ENCODE measurements around the gene AMT.
"Not testable (repeated sequence)": the region's sequence is repeated elsewhere in the genome, so short reads cannot be mapped to it uniquely, and the experiment has no call there.

Gene AMT

DNA sequence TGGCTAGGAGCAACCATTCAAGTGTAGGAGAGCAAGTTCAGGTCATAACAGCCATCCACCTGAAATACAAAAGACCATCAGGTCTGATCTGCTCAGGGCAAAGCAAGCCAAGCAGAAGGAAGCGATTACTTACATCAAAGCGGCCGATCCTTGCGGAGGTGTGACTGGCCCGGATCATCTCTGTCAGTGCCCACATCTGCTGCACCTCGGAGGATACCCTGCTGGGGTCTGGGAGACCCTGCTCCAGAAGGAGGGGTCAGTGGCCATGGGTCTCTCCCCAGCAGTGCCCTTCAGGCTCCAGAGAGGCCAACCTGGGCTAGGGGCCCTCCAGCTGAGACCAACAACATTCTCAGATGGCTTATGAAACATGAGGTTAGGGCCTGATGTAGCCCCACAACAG, 2.5 kb upstream of the AMT start:
- no peak for FAIRE-seq

DNA sequence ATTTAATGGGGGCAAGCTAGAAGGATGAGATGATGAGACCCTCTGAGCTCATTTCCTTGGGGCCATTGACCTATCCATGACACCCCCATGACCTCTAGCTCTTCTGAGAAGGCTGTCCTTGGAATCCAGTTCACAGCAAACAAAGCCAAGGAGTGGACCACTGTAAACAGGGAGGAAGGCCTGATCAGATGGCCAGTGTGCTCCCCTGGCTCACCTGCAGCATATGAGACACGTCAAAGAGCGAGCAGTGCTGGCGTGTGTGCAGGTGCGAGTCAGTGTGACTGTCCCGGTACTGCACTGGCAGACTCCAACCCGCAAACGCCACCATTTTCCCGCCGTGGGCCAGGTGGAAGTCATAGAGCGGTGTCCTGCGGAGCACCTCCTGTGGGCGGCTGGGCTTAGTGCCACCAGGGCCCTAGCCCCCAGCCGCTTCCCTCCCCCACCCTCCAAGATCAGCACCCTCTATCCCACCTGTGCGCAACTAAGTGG, 339 bp downstream of the AMT start:
- FAIRE-seq: no peak

DNA sequence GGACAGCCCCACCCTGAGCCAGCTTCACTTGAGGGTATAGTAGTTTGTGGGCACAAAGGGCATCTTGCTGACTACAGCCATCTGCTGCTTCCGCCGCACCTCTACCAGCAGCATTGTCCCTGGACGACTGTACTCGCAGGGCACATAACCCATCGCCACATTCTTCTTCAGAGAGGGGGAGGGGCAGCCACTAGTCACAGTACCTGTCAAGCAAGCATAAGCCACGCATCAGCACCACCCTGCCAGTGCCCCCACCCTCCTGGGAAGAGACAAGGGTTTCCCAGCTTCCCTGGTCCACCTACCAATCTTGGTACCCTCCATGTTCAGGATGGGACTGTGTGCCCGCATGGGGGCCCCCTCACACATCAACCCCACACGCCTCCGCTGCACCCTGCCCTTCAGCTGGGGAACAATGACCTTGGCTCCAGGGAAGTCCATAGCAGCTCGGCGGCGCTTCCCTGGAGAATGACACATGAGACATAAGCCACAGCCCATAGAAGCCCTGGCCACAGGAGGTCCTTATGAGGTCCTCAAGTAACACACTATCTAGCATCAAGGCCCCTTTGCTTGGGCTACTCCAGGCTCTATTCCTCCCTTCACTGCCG, 4.7 kb downstream of the AMT start:
- FAIRE-seq: no peak

DNA sequence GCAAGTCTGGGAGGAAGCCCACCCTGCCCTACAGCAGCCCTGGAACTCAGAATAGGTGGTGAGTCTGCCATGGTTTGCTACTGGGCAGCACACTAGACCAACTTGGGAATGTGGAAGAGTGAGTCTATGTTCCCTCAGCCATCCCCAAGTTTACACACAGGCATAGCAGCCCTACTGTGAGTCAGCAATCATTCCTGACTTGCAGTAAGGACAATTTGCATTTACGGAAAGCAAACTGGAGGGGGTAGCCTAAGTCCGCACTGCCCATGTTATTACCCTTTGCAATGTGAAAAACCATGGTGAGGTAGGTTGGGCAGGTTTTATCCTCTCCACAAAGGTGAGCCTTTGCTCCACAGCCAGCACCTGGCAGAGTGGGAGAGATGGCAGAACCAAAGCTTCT, 5.4 kb downstream of the AMT start:
- no peak for FAIRE-seq

DNA sequence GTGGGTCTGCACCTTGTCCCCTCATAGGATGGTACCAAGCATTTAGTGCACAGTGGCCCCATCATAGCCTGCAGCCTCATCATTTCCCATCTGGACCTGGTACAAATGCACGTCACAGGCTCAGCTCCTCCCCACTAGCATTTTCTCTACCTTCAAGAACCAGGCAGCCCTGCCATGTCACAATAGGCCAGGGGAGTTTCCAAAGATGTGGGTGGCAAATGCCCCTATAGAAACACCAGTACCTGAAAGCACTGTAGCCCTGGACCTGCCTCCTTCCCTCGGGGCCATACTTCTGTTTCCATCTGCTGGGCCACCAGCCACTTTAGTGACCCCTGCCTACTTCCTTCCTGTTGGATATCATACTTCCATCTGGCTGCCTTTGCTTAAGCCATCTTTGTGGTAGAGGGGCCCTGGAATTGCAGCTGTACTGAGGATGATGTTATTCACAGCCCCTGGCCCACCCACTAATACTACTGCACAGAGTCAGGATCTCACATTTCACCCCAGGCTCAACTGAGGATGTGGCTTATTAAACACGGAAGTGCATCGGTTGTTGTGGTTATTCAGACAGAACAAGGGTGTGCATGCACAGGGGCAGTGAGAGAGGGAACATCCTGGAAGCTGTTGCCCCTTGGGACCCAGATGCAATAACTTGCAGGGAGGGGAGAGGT, 6.2 kb downstream of the AMT start:
- FAIRE-seq: no peak

DNA sequence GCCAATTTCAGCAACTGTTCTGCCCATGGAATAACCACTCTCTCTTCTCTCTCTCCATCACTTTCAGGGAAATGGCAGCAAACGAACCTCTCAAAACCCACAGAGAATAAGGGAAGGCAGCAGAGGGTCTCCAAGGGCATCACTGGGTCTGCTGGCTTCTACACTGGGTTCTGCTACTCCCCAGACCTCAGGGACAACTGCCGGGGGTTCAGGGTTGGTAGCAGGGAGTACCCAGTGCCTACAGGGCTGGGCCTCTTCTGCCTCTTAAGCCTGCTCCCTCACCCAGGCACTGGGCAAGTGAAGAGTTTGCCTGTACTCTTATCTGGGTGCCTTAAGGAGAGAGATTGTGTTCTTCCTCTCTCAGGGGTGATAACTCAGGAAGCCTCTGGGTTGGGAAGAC, 7.5 kb downstream of the AMT start:
- FAIRE-seq: no peak

DNA sequence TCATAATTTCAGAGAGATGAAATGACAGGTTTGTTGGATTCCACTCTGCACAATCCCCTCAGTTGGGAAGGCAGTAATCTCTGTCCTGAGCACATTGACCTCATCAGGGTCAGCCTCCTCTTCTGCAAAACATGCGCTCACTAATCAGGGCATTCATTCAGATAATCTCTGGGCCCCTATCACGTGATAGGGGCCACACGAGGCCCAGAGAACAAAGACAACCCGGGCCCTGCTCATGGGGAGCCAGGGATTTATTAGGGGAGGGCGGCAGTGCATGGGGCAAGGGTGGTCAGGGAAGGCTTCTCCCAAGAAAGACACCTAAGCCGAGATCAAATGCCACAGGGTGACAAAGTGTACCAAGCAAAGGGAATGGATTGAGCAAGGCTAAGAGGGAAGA, 8.9 kb downstream of the AMT start:
- no peak for FAIRE-seq

DNA sequence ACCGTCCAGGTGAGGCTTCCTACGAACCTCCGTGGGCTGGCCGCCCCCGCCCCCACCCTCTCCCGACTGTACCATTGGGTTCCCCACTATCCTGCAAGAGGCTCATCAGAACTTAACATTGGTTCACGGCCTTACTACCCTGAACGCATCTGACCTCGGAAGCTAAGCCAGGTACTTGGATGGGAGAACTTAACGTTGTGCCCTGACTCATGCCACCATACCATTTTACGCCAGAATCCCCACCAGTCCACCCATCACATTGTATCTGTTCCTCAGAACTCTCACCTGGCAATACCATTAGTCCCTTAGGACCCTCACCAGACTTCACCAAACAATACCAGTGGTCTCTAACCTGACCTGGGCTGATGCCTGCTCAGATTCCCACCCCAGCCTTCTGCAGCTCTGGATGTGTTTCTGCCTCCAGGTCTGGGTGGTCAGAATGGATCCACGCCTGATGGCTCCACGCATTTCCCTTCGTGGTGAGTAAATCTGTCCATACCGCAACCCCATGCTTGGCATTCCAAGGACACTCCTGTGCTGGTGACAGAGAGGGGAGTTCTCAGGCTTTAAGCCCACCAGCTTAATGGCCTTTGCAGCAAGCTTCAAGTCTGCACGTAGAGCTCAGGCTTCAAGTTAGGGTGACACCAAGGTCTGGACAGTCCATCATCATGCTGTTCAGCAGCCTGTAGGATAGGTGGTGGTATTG, 9.5 kb downstream of the AMT start:
- FAIRE-seq: no peak

DNA sequence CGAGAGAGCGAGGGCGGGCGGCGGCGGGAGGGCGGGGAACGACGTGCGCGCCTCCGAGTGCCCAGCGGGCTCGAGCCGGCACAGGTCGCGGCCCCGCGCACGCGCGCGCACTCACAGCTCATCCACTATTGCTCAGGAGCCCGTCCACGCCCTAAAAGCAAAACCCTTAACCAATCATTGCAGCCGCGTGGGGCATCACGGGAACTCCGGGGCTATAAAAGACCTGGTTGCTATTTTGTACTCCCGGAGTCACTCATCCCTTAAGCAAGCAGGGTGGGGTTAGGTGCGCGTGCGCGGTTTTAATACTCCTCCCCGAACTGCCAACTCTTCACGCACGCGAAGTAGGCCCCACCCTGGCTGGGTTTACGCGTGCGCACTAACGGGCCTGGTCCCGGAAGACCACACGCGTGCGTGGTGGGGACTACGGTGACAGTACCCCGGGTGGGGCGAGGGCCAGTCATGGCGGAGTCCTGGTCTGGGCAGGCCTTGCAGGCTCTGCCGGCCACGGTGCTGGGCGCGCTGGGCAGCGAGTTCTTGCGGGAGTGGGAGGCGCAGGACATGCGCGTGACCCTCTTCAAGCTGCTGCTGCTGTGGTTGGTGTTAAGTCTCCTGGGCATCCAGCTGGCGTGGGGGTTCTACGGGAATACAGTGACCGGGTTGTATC, 10.2 kb downstream of the AMT start, which contains the start of the genes RHOA and TCTA:
RHOA (minus strand) TSS at position 9 of the 664 bp plus-strand sequence. CDS start 36,387 bp downstream, outside the sequence.
TCTA (plus strand) TSS at position 456 of the 664 bp plus-strand sequence; CDS start at position 460, 4 bp downstream.
- FAIRE-seq: peak; percentile 95

DNA sequence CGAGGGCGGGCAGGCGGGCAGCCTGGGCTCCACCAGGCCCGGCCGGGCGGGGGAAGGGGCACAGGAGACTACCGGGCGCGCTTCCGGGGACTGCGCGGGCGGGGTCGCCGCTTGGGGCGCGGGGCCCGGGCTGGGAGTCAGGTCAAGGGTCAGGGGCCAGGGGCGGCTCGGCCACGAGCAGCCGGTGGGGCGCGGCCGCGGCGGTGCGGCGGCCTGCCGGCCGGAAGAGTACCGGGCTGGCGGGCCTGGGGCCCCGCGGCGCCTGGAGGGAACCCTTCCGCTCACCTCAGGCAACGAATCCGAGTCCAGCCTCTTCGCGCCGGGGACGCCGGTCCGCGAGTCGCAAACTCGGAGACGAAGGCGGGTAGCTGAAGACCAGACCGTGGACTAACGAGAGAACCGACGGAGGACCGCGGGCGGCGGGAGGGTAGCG, 10.7 kb downstream of the AMT start:
- no peak for FAIRE-seq

DNA sequence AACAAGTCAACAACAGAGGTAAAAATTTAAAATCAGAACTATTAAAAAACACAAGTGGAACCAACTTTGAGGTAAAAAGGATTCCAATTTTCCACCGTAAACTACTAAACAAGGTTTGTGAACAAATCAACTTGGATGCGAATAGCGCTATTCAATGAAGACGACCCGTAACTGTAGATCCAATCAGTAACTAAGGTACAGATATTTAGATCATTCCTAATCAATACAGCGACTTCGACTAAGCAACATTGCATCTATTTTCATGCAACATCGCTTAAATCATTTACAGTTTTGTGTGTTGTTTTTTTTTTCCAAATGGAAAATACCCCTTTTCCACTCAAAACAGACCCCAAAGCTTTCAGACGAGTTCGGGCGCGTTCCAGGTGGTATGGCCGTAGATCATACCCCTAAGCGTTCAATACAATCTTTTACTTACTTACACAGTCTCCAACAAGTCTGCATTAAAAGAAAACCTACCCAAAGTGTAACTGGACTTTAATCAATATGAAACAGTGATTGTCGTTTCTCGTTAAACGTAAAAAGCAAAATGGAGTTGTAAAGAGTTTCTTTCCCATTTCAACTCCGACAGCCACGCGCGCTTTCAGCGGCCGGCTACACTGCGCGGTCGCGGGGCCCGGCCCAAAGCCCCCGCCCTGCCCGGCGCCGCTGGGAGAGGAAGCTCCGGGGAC, 11.3 kb downstream of the AMT start:
- no peak for FAIRE-seq

DNA sequence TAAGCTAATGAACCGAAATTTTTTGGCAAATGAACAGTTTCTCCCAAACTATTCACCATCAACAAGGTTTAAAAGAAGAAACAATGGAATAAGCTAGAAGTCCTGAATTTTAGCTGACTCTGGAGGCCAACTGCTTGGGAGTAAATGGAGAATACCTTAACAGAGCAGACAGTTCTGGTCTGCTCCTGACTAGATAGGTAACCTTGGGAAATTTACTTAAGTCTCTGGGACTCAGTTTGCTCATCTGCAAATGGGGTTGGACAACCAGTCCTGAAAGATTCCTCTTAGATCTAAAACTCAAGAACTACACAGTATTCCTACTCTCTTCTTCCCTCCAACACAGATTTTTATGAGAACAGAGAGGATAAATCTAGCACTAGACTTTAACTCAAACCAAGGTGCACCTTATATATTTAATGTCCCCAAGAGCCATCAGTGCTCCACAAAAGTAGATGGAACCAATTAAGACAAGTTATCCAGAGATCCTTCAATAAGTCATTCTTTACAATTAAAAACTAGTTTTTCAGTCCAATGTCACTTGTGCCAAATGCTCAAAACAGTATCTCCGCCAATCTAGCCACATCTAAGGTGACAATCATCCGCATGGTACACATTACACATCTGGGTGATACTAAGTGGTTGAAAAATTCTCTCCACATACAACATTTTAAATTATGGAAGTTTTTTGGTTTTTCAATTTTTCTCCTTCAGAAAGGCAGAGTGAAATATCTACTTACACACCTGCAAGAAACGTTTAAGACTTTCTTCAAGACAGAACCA, 12.0 kb downstream of the AMT start:
- no peak for FAIRE-seq

DNA sequence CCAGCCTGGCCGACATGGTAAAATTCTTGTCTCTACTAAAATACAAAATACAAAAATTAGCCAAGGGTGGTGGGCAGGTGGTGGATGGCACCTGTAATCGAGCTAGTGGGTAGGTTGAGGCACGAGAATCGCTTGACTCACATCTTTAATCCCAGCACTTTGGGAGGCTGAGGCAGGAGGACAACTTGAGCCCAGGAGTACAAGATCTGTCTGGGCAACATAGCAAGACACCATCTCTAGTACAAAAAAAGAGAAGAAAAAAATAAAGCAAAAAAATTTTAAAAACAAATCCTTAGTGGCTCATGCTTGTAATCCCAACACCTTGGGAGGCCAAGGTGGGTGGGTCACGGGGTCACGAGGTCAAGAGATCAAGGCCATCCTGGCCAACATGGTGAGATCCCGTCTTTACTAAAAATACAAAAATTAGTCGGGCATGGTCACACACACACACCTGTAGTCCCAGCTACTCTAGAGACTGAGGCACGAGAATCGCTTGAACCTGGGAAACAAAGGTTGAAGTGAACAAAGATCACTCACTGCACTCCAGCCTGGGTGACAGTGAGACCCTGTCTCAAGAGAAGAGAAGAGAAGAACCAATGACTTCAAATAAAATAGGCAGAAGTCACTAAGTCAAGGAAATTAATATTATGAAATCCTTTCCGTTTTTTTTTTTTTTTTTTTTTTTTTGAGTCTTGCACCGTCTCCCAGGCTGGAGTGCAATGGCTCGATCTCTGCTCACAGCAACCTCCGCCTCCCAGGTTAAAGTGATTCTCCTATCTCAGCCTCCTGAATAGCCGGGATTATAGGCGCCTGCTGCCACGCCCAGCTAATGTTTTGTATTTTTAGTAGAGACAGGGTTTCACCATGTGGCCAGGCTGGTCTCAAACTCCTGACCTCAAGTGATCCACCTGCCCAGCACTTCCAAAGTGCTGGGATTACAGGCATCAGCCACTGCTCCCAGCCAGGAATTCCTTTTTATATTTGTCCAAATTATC, 15.4 kb downstream of the AMT start:
- FAIRE-seq: no peak

DNA sequence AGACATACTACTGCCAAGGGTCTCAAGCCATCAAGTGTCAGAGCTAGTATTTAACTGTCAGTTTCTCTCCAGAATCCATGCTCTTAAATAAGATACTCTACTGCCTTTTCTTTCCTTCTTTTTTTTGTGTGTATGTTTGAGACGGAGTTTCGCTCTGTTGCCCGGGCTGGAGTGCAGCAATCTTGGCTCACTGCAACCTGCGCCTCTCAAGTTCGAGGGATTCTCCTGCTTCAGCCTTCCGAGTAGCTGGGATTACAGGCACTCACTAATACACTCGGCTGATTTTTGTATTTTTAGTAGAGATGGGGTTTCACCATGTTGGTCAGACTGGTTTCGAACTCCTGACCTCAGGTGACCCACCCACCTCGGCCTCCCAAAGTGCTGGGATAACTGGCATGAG, 16.7 kb downstream of the AMT start:
- FAIRE-seq: not testable (repeated sequence)

DNA sequence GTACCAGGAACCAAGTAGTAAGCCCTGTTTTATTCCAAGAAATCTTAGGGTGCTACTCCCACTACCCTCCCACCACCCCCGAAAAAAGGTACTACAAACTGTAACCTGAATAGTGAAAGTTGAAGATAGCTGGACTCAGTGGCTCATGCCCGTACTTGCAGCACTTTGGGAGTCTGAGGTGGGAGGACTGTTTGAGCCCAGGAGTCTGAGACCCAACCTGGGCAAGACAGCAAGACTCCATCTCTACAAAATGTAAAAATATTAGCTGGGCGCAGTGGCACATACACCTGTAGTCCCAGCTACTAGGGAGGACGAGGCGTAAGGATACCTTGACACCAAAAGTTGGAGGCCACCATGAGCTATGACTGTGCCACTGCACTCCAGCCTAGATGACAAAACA, 18.4 kb downstream of the AMT start:
- FAIRE-seq: no peak

DNA sequence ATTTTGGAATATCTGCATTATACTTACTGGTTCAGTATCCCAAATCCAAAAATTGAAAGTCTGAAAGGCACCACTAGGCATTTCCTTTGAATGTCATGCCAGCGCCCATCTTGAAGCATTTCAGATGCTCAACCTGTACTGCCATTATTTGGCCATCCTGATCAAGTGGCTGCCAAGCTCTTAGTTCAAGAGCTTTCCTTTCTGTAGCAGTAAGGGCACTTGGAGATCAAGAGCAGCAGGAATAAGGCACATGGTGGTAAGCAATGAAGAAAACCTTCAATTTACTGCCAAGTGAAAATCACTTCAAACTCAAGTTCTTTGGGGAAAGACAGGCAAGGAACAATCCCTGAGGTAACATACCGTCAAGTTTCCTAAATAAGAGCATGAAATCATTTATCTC, 20.5 kb downstream of the AMT start:
- no peak for FAIRE-seq

DNA sequence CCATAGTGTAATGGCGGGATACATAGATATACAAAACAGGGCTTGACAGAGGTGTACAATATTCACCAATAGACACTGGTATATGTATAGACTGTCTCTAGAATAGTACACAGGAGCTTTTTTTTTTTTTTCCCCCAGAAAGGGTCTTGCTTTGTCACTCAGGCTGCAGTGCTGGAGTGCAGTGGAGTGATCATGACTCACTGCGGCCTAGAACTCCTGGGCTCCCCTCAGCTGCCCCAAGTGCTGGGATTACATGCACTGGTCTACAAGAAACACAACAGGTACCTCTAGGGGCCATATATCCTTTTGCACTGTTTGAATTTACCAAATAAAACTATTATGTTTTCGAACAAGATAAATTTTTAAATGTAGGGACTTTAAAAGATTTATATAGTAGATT, 22.8 kb downstream of the AMT start:
- no peak for FAIRE-seq

DNA sequence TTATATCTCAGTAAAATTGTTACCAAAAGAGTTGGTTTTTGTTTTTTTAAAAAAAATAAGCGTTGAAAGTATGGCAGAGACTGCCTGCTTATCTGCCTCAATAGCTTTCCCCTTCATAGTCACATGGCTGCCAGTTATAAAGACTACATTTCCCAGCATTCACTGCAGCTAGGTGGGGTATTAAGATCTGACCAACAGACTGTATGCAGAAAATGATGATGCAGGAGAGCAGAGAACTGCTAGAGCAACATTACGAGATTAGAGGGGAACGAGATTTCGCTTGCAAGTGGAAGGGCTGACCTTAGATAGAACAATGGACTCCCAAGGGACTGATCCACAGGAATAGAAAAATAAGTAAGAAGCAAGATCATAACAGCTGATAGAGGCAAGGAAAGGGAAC, 24.8 kb downstream of the AMT start:
- no peak for FAIRE-seq

DNA sequence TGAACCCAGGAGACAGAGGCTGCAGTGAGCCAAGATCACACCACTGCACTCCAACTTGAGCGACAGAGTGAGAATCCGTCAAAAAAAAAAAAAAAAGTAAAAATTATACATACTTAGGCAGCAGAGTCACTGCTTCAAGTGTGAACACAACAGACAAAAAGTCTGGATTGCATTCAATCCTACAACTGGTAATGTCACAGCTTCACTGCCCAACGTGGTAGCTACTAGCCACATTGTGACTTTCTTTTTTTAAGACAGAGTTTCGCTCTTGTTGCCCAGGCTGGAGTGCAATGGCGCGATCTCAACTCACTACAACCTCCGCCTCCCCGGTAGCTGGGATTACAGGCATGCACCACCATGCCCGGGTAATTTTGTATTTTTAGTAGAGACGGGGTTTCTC, 31.0 kb downstream of the AMT start:
- FAIRE-seq: not testable (repeated sequence)

DNA sequence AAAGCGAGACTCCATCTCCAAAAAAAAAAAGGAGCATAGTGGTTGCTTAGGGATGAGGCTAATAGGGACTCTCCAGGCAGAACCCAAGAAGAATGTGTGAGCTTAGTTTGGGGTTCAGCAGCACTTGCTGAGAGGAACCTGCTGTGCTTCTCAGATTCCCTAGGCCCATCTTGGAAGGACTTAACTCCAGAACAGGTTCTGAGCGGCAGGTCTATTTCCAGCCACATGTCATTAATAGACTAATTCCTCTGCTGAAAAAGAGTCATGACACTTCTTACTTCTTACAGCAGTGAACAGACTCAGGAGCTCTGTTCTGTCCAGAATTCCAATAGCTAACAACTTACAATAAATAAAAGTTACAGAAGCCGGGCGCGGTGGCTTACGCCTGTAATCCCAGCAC, 33.0 kb downstream of the AMT start:
- FAIRE-seq: no peak

Measured in endometrium (tissue), 2 donors.